Hepatocyte (in vitro differentiated cells): ENCODE measurements around the gene MRPL14. TPM values are rescaled to one million over a fixed set of nuclear protein-coding genes. Genes with fewer than 3 reads are reported as not detected.

Experiments
- DNase-seq: peaks from one replicate; pipeline ENCODE4 v3.0.0-alpha.2; 2016; ENCODE audit warnings: low spot score
- H2AFZ ChIP-seq: fragments of 200-600 bp; sonication (generic); 2 replicates; pipeline ENCODE4 v1.6.0; 2016; ENCODE audit warnings: antibody characterized with exemption, mild to moderate bottlenecking
- H3K27ac ChIP-seq: fragments of 200-600 bp; sonication (generic); 2 replicates; pipeline ENCODE4 v1.5.1; 2016; ENCODE audit warnings: mild to moderate bottlenecking
- H3K27me3 ChIP-seq: fragments of 200-600 bp; sonication (generic); 2 replicates; pipeline ENCODE4 v1.6.1; 2016
- H3K36me3 ChIP-seq: fragments of 200-600 bp; sonication (generic); replicated peaks from 2 replicates; pipeline ENCODE4 v1.5.1; 2016; ENCODE audit warnings: low read depth; ENCODE audit not compliant: insufficient read depth
- H3K4me1 ChIP-seq: fragments of 200-600 bp; sonication (generic); 2 replicates; pipeline ENCODE4 v1.5.1; 2016; ENCODE audit warnings: mild to moderate bottlenecking, moderate library complexity; ENCODE audit not compliant: insufficient read depth
- H3K4me2 ChIP-seq: fragments of 200-600 bp; sonication (generic); 2 replicates; pipeline ENCODE4 v1.6.0; 2016
- H3K4me3 ChIP-seq: fragments of 200-600 bp; sonication (generic); 2 replicates; pipeline ENCODE4 v1.5.1; 2016; ENCODE audit warnings: mild to moderate bottlenecking
- H3K79me2 ChIP-seq: fragments of 200-600 bp; sonication (generic); 2 replicates; pipeline ENCODE4 v1.6.0; 2017; ENCODE audit warnings: mild to moderate bottlenecking
- H3K9me2 ChIP-seq: fragments of 200-600 bp; sonication (generic); replicated peaks from 2 replicates; pipeline ENCODE4 v1.6.0; 2017; ENCODE audit warnings: mild to moderate bottlenecking; ENCODE audit not compliant: insufficient read depth
- H3K9me3 ChIP-seq: fragments of 200-600 bp; sonication (generic); 2 replicates; pipeline ENCODE4 v1.5.1; 2016; ENCODE audit warnings: low read depth, mild to moderate bottlenecking
- H4K20me1 ChIP-seq: fragments of 200-600 bp; sonication (generic); 2 replicates; pipeline ENCODE4 v1.6.0; 2016; ENCODE audit warnings: mild to moderate bottlenecking; ENCODE audit not compliant: insufficient read depth, poor library complexity, severe bottlenecking
- CTCF ChIP-seq: fragments of 200-600 bp; sonication (generic); IDR thresholded peaks from 2 replicates; pipeline ENCODE4 v1.5.1; 2016; ENCODE audit warnings: antibody characterized with exemption, mild to moderate bottlenecking; ENCODE audit not compliant: poor library complexity
- EZH2 ChIP-seq: fragments of 200-600 bp; sonication (generic); IDR thresholded peaks from 2 replicates; pipeline ENCODE4 v1.6.1; 2016; ENCODE audit warnings: antibody characterized with exemption, mild to moderate bottlenecking, borderline replicate concordance
- EZH2phosphoT487 ChIP-seq: fragments of 200-600 bp; sonication (generic); IDR thresholded peaks from one replicate; pipeline ENCODE4 v1.6.1; 2018; ENCODE audit warnings: antibody characterized with exemption, mild to moderate bottlenecking, low read depth, moderate library complexity; ENCODE audit not compliant: unreplicated experiment, severe bottlenecking
- WGBS: methylation state at CpG from one replicate; pipeline ENCODE4 v1.1.6; 2016; ENCODE audit warnings: low lambda C conversion rate; ENCODE audit errors: missing lambda C conversion rate; 5-methylcytosine and 5-hydroxymethylcytosine counted together
- polyA plus RNA-seq: library from polyadenylated mRNA; unstranded; fragments of >200 nt; fragmentation: Nextera tagmentation; extraction: Ambion mirVana; gene quantifications from 2 replicates; pipeline ENCODE4 v1.2.1, GENCODE V29; 2016
- total RNA-seq: library from RNA; depleted of rRNA; stranded (reverse); fragments of >200 nt; gene quantifications from 2 replicates; pipeline ENCODE4 v1.2.3, GENCODE V29; 2014

MRPL14 gene
- total and polyA plus RNA-seq, 2 experiments from 2014 or later: 58.3 to 124 TPM

- peak; percentile 96 for DNase-seq
Observed at GRCh38 chr6:44072959-44073611, 54.2 kb downstream of the MRPL14 start.

GRCh38 chr6:44072452-44072958 is 54.7 kb downstream of the MRPL14 start:
- Histone ChIP-seq H3K9me3 (no peaks in the 10 kb centered on the region), H2AFZ (peak overlapping the region; percentile 43), H4K20me1 (no peaks in the 10 kb centered on the region), H3K27ac (peak overlapping the region; percentile 90), H3K4me3 (no peak overlapping the region), H3K4me2 (peak overlapping the region; percentile 84), H3K4me1 (peaks cover 34% of the 10 kb centered on the region), H3K79me2 (no peaks in the 10 kb centered on the region), H3K9me2 (no peaks in the 10 kb centered on the region), H3K27me3 (no peaks in the 10 kb centered on the region), H3K36me3 (no peaks in the 10 kb centered on the region)
- no peak for TF ChIP-seq EZH2
- TF ChIP-seq EZH2phosphoT487: no peak
- no peak for TF ChIP-seq CTCF
- WGBS: 92% methylated on average over 4 of the region's 4 CpGs
- peak; percentile 62 for DNase-seq

More at GRCh38 chr6:44072959-44073611, 54.2 kb downstream of the MRPL14 start:
- Histone ChIP-seq H3K79me2 (no peaks in the 10 kb centered on the region), H4K20me1 (no peaks in the 10 kb centered on the region), H2AFZ (peak overlapping the region; percentile 43), H3K27me3 (no peaks in the 10 kb centered on the region), H3K27ac (peak overlapping the region; percentile 90), H3K9me3 (no peaks in the 10 kb centered on the region), H3K4me2 (peak overlapping the region; percentile 84), H3K4me3 (peak overlapping the region; percentile 56), H3K36me3 (no peaks in the 10 kb centered on the region), H3K4me1 (peaks cover 35% of the 10 kb centered on the region), H3K9me2 (no peaks in the 10 kb centered on the region)
- 5% methylated on average over 33 of the region's 55 CpGs for WGBS
- TF ChIP-seq EZH2phosphoT487: no peak
- TF ChIP-seq EZH2: no peak
- TF ChIP-seq CTCF: no peak

- Histone ChIP-seq H2AFZ (no peak overlapping the region), H3K4me3 (no peak overlapping the region), H3K9me3 (no peaks in the 10 kb centered on the region), H3K9me2 (no peaks in the 10 kb centered on the region), H3K27me3 (no peaks in the 10 kb centered on the region), H3K27ac (peak overlapping the region; percentile 90), H3K36me3 (no peaks in the 10 kb centered on the region), H3K79me2 (no peaks in the 10 kb centered on the region), H4K20me1 (no peaks in the 10 kb centered on the region), H3K4me2 (peak overlapping the region; percentile 84), H3K4me1 (peaks cover 28% of the 10 kb centered on the region)
- WGBS: 81% methylated on average over 8 of the region's 8 CpGs
- TF ChIP-seq EZH2phosphoT487: no peak
- TF ChIP-seq CTCF: no peak
- no peak for TF ChIP-seq EZH2
- no peak for DNase-seq
Observed at GRCh38 chr6:44071670-44072451, 55.4 kb downstream of the MRPL14 start.
